NCI-H146 (cell line): ENCODE data around the gene PCSK2.

Source experiments
- DNase-seq: peaks from one replicate; lab custom pipeline; 2025; lab: John Stamatoyannopoulos, UW

The PCSK2 gene

GRCh38 chr20:17395729-17396128 is 168.9 kb downstream of the PCSK2 start:
- peak; percentile 93 for DNase-seq

- DNase-seq, result no peak
These were observed 172.6 kb downstream of the PCSK2 start for GRCh38 chr20:17399303-17399985.

- no peak for DNase-seq
These were observed 176.6 kb downstream of the PCSK2 start for GRCh38 chr20:17403461-17403860.

GRCh38 chr20:17406051-17406590 is 179.3 kb downstream of the PCSK2 start:
- no peak for DNase-seq

GRCh38 chr20:17407550-17407949 is 180.7 kb downstream of the PCSK2 start:
- no peak for DNase-seq

DNA sequence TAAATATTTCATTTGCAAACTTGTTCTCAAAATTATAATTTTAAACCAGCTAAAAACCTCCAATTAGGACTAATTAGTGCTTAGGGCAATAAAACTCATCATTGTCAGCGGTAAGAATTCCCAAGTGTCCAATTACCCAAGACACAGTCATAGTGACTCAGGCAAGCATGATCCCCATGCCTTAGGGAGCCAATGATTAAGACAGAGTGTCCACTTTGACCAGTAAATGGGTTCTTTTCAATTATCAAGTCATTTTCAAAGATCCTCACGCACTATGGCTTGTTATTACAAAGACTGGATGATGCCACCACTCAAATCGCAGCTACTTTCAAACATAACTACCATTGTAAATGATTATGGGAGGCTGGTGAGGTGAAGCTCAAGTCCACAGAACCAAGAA is 190.4 kb downstream of the PCSK2 start:
- DNase-seq, result no peak

GRCh38 chr20:17418737-17419136 is 191.9 kb downstream of the PCSK2 start:
- DNase-seq, result peak; percentile 61

GRCh38 chr20:17419479-17420041 is 192.7 kb downstream of the PCSK2 start:
- DNase-seq, result no peak

DNA sequence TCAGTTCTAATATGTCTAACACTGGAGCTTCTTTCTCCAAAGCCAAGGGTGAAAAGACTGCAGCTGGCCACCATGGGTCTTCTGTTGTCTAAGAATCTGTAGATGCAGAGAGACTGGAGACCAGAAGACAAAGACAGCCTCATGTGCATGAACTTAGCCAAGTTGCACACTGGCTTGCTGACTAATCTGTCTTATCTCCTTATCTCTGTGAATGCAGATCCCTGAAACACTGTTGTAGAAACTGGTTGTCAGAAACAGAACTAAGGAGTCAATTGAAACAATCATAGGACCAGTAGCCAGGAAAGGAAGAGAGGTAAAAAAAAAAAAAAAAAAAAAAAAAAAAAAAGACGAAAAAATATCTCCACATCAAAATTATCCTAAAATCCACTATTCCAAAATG is 194.7 kb downstream of the PCSK2 start:
- no peak for DNase-seq

DNA sequence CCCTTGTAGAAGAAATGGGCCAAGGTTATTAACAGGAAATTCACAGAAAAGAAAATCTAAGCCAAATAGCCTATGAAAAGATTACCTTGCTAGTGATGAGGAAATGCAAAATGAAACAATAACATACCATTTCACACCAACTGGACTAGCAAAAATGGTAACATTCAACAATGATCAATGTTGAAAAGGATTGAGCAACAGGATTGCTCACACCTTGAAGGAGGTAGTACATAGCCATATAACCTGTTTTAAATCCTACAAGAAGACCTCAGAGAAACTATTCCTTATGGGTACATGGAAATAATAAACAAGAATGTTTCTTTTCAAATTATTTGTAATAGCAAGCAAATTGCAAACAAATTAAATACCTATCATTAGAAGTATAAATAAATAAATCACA is 196.9 kb downstream of the PCSK2 start:
- no peak for DNase-seq

GRCh38 chr20:17427638-17428037 is 200.8 kb downstream of the PCSK2 start:
- no peak for DNase-seq

DNA sequence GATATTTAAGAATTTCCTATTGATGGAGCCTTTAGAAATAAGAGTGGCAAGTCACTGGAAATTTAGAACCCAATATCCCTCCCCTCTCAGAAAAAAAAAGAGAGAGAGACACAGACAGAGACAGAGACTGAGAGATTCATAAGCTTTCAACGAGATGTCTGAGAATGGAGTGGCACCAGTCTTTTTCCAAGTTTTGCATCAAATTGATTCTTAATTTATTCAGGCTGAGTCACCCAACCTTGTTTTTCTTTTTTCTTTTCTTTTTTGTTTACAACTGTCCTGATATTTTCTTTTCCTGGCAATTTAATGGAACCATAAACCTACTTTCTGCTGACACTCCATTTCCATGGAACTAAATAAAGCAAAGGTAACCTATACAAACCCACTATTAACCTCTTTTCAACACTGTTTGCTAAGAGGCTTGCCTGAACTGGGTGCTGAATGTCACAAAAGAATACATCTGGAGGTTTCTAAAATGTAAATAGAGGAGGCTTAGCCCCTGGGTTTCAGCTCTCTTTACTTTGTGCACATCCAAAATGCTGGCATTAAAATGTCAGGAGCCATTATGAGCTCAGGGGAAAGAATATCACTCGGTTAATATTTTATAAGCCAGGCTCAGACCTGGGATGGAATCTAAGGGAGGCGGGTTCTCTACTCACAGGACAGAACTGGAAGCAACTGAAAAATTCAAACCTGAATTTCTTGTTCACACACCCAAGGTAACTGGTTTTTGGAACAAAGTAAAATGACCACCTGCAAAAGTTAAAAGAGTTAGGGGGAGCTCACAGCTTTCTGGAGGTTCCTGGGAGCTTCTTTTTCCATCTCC is 203.5 kb downstream of the PCSK2 start:
- DNase-seq, result peak; percentile 96

GRCh38 chr20:17431621-17432364 is 205.0 kb downstream of the PCSK2 start:
- peak; percentile 71 for DNase-seq

- no peak for DNase-seq
These were observed 209.8 kb downstream of the PCSK2 start for GRCh38 chr20:17436664-17437063.

DNA sequence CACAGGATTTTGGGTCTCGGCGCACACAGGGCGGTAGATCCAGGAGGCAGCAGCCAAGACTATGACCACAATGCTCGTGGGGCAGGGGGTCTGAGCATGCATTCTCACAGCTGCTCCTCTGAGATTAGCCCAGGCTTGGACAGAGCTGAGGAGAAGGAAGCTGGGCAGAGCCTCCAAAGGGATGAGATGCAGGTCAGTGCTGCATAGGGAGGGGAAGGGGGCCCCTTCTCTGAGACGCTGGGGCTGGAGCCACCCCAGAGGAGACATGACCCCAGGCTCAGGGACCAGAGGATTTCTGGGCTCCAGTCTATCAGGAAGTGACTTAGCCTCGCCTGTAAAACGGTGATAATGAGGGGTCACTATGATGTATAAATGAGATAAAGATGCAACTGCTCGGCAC is 210.4 kb downstream of the PCSK2 start:
- no peak for DNase-seq

DNA sequence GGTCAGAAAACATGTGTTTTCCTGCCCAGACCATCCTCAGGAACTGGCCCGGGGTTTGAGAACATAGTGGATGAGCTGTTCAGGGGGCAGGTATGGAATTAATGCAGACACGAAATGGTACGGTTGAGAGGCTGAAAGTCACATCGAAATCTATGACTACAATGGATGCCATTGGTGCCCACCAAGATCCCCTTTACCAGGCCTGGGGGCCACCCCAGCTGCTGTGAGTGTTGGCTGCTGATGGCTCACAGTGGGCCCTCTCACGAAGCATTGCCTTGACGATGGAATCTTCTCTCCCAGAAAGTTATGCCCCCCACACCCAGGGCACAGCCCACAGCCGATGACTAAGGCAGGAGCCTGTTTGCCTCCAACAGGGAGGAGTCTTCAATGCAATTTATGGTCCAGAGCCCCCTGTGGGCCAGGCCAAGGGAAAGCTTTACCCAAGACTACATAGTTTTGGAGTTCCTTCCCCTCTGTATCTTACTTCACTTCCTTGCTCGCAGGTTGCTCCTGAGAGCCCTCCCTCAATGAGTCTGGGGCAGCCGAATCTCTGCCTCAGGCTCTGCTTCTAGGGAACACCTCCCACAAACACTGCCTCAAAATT is 211.7 kb downstream of the PCSK2 start:
- DNase-seq, result no peak

GRCh38 chr20:17439616-17440296 is 212.9 kb downstream of the PCSK2 start:
- DNase-seq, result no peak

- no peak for DNase-seq
These were observed 214.9 kb downstream of the PCSK2 start for GRCh38 chr20:17441745-17442144.

- DNase-seq, result peak; percentile 39
These were observed 215.7 kb downstream of the PCSK2 start for GRCh38 chr20:17442588-17442987.

GRCh38 chr20:17443131-17443858 is 216.5 kb downstream of the PCSK2 start:
- no peak for DNase-seq
